C4-2B (cell line): ENCODE measurements around the gene ZSCAN10.

Experiments used
- CTCF ChIP-seq: fragments of 450-650 bp; conservative IDR thresholded peaks from 2 replicates; pipeline ENCODE4 v1.5.1; 2017; ENCODE audit warnings: mild to moderate bottlenecking
- ZFX ChIP-seq: fragments of 450-650 bp; IDR thresholded peaks from 2 replicates; pipeline ENCODE4 v1.6.1; 2017

DNA sequence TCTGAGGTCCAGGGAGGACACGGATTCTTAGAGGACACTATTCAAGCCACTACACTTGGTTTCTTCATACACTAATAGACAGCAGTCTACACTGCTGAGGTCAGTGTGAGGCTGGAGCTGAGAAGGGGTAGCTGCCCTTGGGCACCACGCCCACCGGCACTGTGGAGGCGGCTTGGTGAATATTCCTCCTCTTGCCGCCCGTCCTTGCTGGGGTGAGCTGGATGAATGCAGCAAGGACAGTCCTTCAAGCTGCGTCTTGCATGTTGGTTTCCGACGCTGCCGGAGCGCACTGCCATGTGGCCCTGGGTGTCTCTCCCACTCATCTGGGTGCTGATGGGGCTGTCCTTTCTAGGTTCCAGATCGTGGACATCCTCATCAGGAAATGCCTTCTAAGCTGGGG, 15.9 kb upstream of the ZSCAN10 start:
- no peak for TF ChIP-seq CTCF
- no peak for TF ChIP-seq ZFX
